Measurements from ENCODE around the gene FFAR3.

Gene FFAR3

GRCh38 chr19:35360880-35361420 lies 2.7 kb downstream of the FFAR3 start:
- no peak overlapping the region for H3K9ac ChIP-seq (ENCODE audit: insufficient read length, low read depth)
- no peak for DNase-seq (ENCODE audit: low read depth, low spot score)
- no peak for TF ChIP-seq SUZ12 (IDR thresholded peaks at IDR 0.05; ENCODE audit: extremely low read depth, insufficient read depth, insufficient read length)
- no peak for TF ChIP-seq ZNF274 (IDR thresholded peaks at IDR 0.05; ENCODE audit: low read depth, low read length)
- TF ChIP-seq YY1 (IDR thresholded peaks at IDR 0.05; ENCODE audit: insufficient read depth, insufficient read length), result no peak
- no peaks in the 10 kb centered on the region for H3K36me3 ChIP-seq (ENCODE audit: insufficient read depth, insufficient read length, low read length)
- no peak overlapping the region for H3K4me3 ChIP-seq (ENCODE audit: insufficient read length, low read depth)
- H3K4me1 ChIP-seq (ENCODE audit: insufficient read depth, insufficient read length), result peaks cover 3% of the 10 kb centered on the region
- H3K9me3 ChIP-seq (ENCODE audit: insufficient read depth, low read length), result no peaks in the 10 kb centered on the region
- no peaks in the 10 kb centered on the region for H3K27me3 ChIP-seq (ENCODE audit: insufficient read depth, insufficient read length)

GRCh38 chr19:35362261-35363000 lies 4.2 kb downstream of the FFAR3 start:
- H3K9ac ChIP-seq (ENCODE audit: insufficient read length, low read depth), result no peak overlapping the region
- H3K4me1 ChIP-seq (ENCODE audit: insufficient read depth, insufficient read length), result peaks cover 3% of the 10 kb centered on the region
- H3K9me3 ChIP-seq (ENCODE audit: insufficient read depth, low read length), result no peaks in the 10 kb centered on the region
- DNase-seq (ENCODE audit: low read depth, low spot score), result no peak
- TF ChIP-seq SUZ12 (IDR thresholded peaks at IDR 0.05; ENCODE audit: extremely low read depth, insufficient read depth, insufficient read length) (no peak), YY1 (IDR thresholded peaks at IDR 0.05; ENCODE audit: insufficient read depth, insufficient read length) (no peak), ZNF274 (IDR thresholded peaks at IDR 0.05; ENCODE audit: low read depth, low read length) (no peak)
- H3K27me3 ChIP-seq (ENCODE audit: insufficient read depth, insufficient read length), result no peaks in the 10 kb centered on the region
- no peak overlapping the region for H3K4me3 ChIP-seq (ENCODE audit: insufficient read length, low read depth)
- no peaks in the 10 kb centered on the region for H3K36me3 ChIP-seq (ENCODE audit: insufficient read depth, insufficient read length, low read length)

GRCh38 chr19:35363001-35363590 lies 4.8 kb downstream of the FFAR3 start:
- Histone ChIP-seq H3K9ac (ENCODE audit: insufficient read length, low read depth) (no peak overlapping the region), H3K36me3 (ENCODE audit: insufficient read depth, insufficient read length, low read length) (no peaks in the 10 kb centered on the region), H3K27me3 (ENCODE audit: insufficient read depth, insufficient read length) (no peaks in the 10 kb centered on the region), H3K4me3 (ENCODE audit: insufficient read length, low read depth) (no peak overlapping the region), H3K4me1 (ENCODE audit: insufficient read depth, insufficient read length) (peaks cover 3% of the 10 kb centered on the region), H3K9me3 (ENCODE audit: insufficient read depth, low read length) (no peaks in the 10 kb centered on the region)
- no peak for DNase-seq (ENCODE audit: low read depth, low spot score)
- TF ChIP-seq ZNF274 (IDR thresholded peaks at IDR 0.05; ENCODE audit: low read depth, low read length), result no peak
- no peak for TF ChIP-seq SUZ12 (IDR thresholded peaks at IDR 0.05; ENCODE audit: extremely low read depth, insufficient read depth, insufficient read length)
- TF ChIP-seq YY1 (IDR thresholded peaks at IDR 0.05; ENCODE audit: insufficient read depth, insufficient read length), result no peak

GRCh38 chr19:35363711-35364425 lies 5.6 kb downstream of the FFAR3 start:
- TF ChIP-seq SUZ12 (IDR thresholded peaks at IDR 0.05; ENCODE audit: extremely low read depth, insufficient read depth, insufficient read length) (no peak), YY1 (IDR thresholded peaks at IDR 0.05; ENCODE audit: insufficient read depth, insufficient read length) (no peak), ZNF274 (IDR thresholded peaks at IDR 0.05; ENCODE audit: low read depth, low read length) (no peak)
- no peaks in the 10 kb centered on the region for H3K27me3 ChIP-seq (ENCODE audit: insufficient read depth, insufficient read length)
- no peaks in the 10 kb centered on the region for H3K9me3 ChIP-seq (ENCODE audit: insufficient read depth, low read length)
- no peak overlapping the region for H3K4me3 ChIP-seq (ENCODE audit: insufficient read length, low read depth)
- H3K9ac ChIP-seq (ENCODE audit: insufficient read length, low read depth), result no peak overlapping the region
- H3K4me1 ChIP-seq (ENCODE audit: insufficient read depth, insufficient read length), result peaks cover 3% of the 10 kb centered on the region
- DNase-seq (ENCODE audit: low read depth, low spot score), result no peak
- H3K36me3 ChIP-seq (ENCODE audit: insufficient read depth, insufficient read length, low read length), result no peaks in the 10 kb centered on the region

GRCh38 chr19:35365303-35365702 lies 7.0 kb downstream of the FFAR3 start:
- no peaks in the 10 kb centered on the region for H3K9me3 ChIP-seq (ENCODE audit: insufficient read depth, low read length)
- TF ChIP-seq ZNF274 (IDR thresholded peaks at IDR 0.05; ENCODE audit: low read depth, low read length) (no peak), YY1 (IDR thresholded peaks at IDR 0.05; ENCODE audit: insufficient read depth, insufficient read length) (no peak), SUZ12 (IDR thresholded peaks at IDR 0.05; ENCODE audit: extremely low read depth, insufficient read depth, insufficient read length) (no peak)
- no peak for DNase-seq (ENCODE audit: low read depth, low spot score)

GRCh38 chr19:35368378-35368777 lies 10.1 kb downstream of the FFAR3 start:
- H3K27me3 ChIP-seq (ENCODE audit: insufficient read depth, insufficient read length), result no peaks in the 10 kb centered on the region
- no peaks in the 10 kb centered on the region for H3K9me3 ChIP-seq (ENCODE audit: insufficient read depth, low read length)
- no peaks in the 10 kb centered on the region for H3K36me3 ChIP-seq (ENCODE audit: insufficient read depth, insufficient read length, low read length)
- peaks cover 3% of the 10 kb centered on the region for H3K4me1 ChIP-seq (ENCODE audit: insufficient read depth, insufficient read length)
- no peak overlapping the region for H3K4me3 ChIP-seq (ENCODE audit: insufficient read length, low read depth)
- no peak for DNase-seq (ENCODE audit: low read depth, low spot score)
- TF ChIP-seq SUZ12 (IDR thresholded peaks at IDR 0.05; ENCODE audit: extremely low read depth, insufficient read depth, insufficient read length), result no peak
- TF ChIP-seq YY1 (IDR thresholded peaks at IDR 0.05; ENCODE audit: insufficient read depth, insufficient read length), result no peak
- TF ChIP-seq ZNF274 (IDR thresholded peaks at IDR 0.05; ENCODE audit: low read depth, low read length), result no peak
- H3K9ac ChIP-seq (ENCODE audit: insufficient read length, low read depth), result no peak overlapping the region

More at GRCh38 chr19:35365303-35365702, 7.0 kb downstream of the FFAR3 start:
- H3K4me1 ChIP-seq (ENCODE audit: insufficient read depth, insufficient read length), result peaks cover 3% of the 10 kb centered on the region
- H3K9ac ChIP-seq (ENCODE audit: insufficient read length, low read depth), result no peak overlapping the region
- no peaks in the 10 kb centered on the region for H3K36me3 ChIP-seq (ENCODE audit: insufficient read depth, insufficient read length, low read length)
- no peaks in the 10 kb centered on the region for H3K27me3 ChIP-seq (ENCODE audit: insufficient read depth, insufficient read length)
- H3K4me3 ChIP-seq (ENCODE audit: insufficient read length, low read depth), result no peak overlapping the region

GRCh38 chr19:35369522-35369921 lies 11.3 kb downstream of the FFAR3 start:
- no peak overlapping the region for H3K9ac ChIP-seq (ENCODE audit: insufficient read length, low read depth)
- TF ChIP-seq YY1 (IDR thresholded peaks at IDR 0.05; ENCODE audit: insufficient read depth, insufficient read length) (no peak), SUZ12 (IDR thresholded peaks at IDR 0.05; ENCODE audit: extremely low read depth, insufficient read depth, insufficient read length) (no peak), ZNF274 (IDR thresholded peaks at IDR 0.05; ENCODE audit: low read depth, low read length) (no peak)
- no peaks in the 10 kb centered on the region for H3K27me3 ChIP-seq (ENCODE audit: insufficient read depth, insufficient read length)
- no peaks in the 10 kb centered on the region for H3K36me3 ChIP-seq (ENCODE audit: insufficient read depth, insufficient read length, low read length)
- H3K4me3 ChIP-seq (ENCODE audit: insufficient read length, low read depth), result no peak overlapping the region
- H3K4me1 ChIP-seq (ENCODE audit: insufficient read depth, insufficient read length), result no peaks in the 10 kb centered on the region
- no peak for DNase-seq (ENCODE audit: low read depth, low spot score)
- H3K9me3 ChIP-seq (ENCODE audit: insufficient read depth, low read length), result no peaks in the 10 kb centered on the region
